GM13977 (cell line): ENCODE measurements around the gene OR7G2.
"Not testable (repeated sequence)": the region's sequence is repeated elsewhere in the genome, so short reads cannot be mapped to it uniquely, and the experiment has no call there.

Experiments used
- DNase-seq: peaks from one replicate; pipeline ENCODE4 v3.0.0; 2012; ENCODE audit warnings: low spot score
- in situ Hi-C: fragments of 300-500 bp; cut with MboI; formaldehyde crosslinking; loops from one replicate; pipeline ENCODE4 v1.12.0; 2022; ENCODE audit warnings: low sequenced_read_pairs, low pct_unique_long_range_greater_than_20kb, mixed read lengths, inconsistent platforms; ENCODE audit not compliant: unreplicated experiment
- TF ChIP-seq, protein P1 (sequence below): IDR thresholded peaks from 2 replicates; pipeline ENCODE4 v1.5.1; 2012; ENCODE audit warnings: mild to moderate bottlenecking, control low read depth; ENCODE audit not compliant: insufficient read depth; ENCODE audit errors: extremely low read depth, missing control alignments

Gene OR7G2

DNA sequence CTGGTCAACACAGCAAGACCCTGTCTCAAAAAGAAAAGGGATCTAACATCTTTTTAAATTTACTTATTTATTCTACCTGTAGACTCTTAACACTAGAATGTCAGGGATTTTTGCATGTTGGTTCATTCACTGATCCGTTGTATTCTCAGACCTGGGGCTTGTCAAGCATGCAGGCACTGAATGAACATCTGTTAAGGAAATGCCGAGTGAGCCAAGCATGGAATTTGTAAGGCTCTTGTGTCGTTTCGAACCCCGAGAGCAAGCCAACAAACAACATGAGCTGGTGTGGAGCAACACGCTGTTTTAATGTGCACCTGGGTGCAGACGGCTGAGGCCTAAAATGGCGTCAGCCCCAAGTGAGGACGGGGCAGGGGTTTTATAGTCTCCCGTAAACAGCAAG, 30.4 kb downstream of the OR7G2 start:
- in situ Hi-C loops = no loop called here
- DNase-seq = no peak
- TF ChIP-seq, protein P1, sequence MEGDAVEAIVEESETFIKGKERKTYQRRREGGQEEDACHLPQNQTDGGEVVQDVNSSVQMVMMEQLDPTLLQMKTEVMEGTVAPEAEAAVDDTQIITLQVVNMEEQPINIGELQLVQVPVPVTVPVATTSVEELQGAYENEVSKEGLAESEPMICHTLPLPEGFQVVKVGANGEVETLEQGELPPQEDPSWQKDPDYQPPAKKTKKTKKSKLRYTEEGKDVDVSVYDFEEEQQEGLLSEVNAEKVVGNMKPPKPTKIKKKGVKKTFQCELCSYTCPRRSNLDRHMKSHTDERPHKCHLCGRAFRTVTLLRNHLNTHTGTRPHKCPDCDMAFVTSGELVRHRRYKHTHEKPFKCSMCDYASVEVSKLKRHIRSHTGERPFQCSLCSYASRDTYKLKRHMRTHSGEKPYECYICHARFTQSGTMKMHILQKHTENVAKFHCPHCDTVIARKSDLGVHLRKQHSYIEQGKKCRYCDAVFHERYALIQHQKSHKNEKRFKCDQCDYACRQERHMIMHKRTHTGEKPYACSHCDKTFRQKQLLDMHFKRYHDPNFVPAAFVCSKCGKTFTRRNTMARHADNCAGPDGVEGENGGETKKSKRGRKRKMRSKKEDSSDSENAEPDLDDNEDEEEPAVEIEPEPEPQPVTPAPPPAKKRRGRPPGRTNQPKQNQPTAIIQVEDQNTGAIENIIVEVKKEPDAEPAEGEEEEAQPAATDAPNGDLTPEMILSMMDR = no peak

DNA sequence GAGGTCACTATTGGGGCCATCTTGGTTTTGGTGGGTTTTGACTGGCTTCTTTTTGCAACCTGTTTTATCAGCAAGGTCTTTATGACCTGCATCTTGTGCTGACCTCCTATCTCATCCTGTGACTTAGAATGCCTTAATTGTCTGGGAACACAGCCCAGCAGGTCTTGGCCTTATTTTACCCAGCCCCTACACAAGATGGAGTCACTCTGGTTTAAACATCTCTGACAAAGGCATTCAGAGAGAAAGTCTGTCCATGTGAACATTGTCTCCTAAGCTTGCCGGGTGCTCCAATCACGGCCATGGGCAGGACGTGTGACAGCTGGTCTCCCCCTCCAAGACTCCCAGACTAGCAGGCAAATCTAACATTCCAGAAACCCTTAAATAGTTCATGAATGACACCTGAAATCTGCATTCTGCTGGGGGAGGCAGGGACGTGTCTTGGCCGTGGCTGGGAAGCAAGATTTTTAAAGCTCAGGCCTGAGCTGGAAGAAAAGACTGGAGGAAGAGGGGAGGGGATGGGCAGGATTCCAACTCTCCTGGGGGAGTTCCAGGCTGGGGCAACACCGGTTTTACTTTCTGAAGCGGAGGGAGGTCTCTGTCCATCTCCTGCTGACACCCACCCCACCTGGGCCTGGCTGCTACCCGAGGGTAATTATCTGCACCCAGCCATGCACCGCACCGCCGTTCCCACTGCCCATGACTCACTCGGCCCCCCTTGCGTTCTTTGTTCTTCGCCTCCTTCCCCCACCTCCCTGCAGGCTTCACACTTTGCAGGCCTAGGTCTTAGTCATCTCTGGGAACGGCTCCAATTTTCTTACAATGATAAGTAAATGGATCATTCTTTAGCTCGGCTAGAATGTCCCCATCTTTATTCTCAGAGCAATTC, 32.0 kb downstream of the OR7G2 start:
- TF ChIP-seq, protein P1 = no peak
- DNase-seq = no peak
- in situ Hi-C loops = no loop called here

DNA sequence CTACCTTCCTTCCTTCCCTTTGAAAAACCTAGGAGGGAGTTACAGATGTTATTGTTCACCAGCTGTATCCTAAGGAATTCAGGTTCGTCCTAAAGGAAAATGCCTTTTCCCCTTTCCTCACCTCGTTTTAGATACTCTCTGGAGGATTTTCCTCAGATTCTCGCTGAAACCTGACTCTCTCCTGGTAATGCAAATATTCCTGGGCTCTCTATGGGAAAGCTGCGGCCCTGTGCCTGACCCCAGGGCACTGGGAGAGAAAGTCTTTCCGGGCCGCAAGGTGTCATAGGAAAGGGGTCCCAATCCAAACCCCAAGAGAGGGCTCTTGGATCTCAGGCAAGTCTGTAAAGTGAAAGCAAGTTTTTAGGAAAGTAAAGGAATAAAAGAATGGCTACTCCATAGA, 33.5 kb downstream of the OR7G2 start:
- TF ChIP-seq, protein P1 = no peak
- in situ Hi-C loops = no loop called here
- no peak for DNase-seq

DNA sequence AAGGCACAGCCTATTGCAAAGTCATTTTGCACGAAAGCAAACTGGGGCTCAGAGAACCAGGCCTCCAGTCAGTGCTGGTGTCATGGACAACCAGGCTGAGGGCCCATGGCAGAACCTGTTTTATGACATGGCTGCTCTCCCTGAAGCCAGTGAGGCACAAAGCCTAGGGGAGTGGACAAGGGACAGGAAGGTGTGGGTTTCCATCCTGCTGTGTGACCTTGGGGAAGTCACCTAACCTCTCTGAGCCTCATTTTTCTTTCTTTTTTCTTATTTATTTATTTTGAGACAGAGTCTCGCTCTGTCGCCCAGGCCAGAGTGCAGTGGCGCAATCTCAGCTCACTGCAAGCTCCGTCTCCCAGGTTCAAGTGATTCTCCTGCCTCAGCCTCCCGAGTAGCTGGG, 35.6 kb downstream of the OR7G2 start:
- in situ Hi-C loops, DNase-seq: not testable (repeated sequence)

DNA sequence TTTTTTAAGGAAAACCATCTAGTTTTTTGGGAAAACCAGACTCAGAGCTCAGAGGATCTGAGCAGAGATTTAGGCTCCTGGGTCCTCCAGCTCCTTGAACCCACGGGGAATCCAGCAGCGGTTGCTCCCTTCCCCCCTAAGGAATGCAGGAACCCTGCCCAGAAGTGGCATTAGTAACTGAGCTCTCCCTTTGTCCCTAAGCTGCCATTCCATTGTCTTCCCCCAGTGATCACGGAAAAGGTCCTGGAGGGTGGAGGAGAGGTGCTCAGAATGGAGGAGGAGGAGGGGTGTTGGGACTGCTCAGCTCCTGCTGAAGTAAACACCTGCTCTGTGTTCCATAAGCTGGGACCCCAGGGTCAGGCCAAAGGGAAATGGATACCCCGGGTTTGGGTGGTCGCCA, 37.2 kb downstream of the OR7G2 start:
- TF ChIP-seq, protein P1 = no peak
- in situ Hi-C loops = no loop called here
- no peak for DNase-seq

DNA sequence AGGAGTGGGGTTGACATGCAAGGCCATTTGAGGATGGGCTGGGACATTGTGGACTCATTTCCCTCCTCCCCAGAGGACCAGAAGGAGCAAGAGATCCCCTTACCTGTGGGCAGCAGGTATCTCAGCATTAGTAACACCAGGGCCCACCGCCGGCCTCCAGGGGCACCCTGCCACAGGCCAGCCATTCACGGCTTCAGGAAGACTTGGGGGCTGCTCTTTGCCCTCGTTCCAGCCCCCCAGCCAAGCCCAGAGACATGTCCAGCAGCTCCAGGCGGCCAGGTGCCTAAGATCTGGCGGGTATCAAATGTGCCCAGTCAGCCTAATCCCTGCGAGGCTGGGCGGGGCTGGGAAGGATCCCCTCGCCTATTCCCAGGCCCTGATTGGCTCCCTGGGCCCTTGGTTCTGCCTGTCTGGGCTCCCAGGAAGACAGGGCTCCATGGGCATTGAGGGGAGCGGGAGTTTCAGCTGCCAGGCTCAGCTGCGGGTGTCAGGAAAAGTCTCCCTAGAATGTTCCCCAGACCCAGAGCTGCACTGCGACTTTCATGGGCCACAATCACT, 41.7 kb downstream of the OR7G2 start:
- TF ChIP-seq, protein P1 = no peak
- DNase-seq = no peak
- in situ Hi-C loops = no loop called here

DNA sequence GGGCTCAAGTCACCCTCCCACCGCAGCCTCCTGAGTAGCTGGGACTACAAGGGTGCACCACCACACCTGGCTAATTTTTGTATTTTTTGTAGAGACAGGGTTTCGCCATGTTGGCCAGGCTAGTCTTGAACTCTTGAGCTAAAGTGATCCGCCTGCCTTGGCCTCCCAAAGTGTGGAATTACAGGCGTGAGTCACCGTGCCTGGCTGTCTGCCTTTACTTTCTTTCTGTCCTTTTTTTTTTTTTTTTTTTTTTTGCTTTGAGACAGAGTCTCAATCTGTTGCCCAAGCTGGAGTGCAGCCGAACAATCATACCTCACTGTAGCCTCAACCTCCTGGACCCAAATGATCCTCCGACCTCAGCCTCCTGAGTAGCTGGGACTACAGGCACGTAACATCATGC, 45.4 kb downstream of the OR7G2 start:
- in situ Hi-C loops = no loop called here
- DNase-seq = no peak
- TF ChIP-seq, protein P1 = no peak
